ENCODE results near the gene AKIP1. TPM values are rescaled to one million over a fixed set of nuclear protein-coding genes. Genes with fewer than 3 reads are reported as not detected.

The AKIP1 gene
- total and polyA plus RNA-seq, 9 donors: 12.4 to 42.3 (median 20.8) TPM

DNA sequence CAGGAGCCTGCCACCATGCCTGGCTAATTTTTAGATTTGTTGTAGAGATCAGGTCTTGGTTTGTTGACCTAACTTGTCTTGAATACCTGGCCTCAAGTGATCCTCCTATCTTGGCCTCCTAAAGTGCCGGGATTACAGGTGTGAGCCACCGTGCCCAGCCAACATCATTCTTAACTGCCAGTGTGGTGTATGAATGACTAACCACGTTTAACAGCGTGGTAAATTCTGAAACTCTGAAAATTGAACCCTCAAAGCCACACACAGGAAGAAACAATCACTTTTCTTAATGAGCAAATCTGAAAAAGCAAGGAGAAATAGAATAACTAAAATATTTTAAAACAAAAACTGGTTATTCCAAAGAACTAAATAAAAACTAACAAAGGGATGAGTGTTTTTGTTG is 45.9 kb downstream of the AKIP1 start:
- Histone ChIP-seq H3K27me3 (no peaks in the 10 kb centered on the region), H3K4me3 (no peak overlapping the region), H3K27ac (no peak overlapping the region), H3K36me3 (no peaks in the 10 kb centered on the region), H3K9me3 (no peaks in the 10 kb centered on the region), H3K4me1 (ENCODE audit: insufficient read depth) (peaks cover 3% of the 10 kb centered on the region)
- WGBS, 3 donors: 80 to 86% (median 83%) methylated on average over 4 of the region's 4 CpGs
- TF ChIP-seq EP300 (IDR thresholded peaks at IDR 0.05) (no peak), POLR2A (IDR thresholded peaks at IDR 0.05) (no peak)
- TF ChIP-seq, protein P1, sequence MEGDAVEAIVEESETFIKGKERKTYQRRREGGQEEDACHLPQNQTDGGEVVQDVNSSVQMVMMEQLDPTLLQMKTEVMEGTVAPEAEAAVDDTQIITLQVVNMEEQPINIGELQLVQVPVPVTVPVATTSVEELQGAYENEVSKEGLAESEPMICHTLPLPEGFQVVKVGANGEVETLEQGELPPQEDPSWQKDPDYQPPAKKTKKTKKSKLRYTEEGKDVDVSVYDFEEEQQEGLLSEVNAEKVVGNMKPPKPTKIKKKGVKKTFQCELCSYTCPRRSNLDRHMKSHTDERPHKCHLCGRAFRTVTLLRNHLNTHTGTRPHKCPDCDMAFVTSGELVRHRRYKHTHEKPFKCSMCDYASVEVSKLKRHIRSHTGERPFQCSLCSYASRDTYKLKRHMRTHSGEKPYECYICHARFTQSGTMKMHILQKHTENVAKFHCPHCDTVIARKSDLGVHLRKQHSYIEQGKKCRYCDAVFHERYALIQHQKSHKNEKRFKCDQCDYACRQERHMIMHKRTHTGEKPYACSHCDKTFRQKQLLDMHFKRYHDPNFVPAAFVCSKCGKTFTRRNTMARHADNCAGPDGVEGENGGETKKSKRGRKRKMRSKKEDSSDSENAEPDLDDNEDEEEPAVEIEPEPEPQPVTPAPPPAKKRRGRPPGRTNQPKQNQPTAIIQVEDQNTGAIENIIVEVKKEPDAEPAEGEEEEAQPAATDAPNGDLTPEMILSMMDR (IDR thresholded peaks at IDR 0.05): no peak
- DNase-seq: no peak
- intact Hi-C loops (cut with DNase I): loop anchor here in 1 of 4 donors (5.0 kb wide), 2 partner anchors 40 to 270 kb away; no protein-coding TSS in a partner anchor

DNA sequence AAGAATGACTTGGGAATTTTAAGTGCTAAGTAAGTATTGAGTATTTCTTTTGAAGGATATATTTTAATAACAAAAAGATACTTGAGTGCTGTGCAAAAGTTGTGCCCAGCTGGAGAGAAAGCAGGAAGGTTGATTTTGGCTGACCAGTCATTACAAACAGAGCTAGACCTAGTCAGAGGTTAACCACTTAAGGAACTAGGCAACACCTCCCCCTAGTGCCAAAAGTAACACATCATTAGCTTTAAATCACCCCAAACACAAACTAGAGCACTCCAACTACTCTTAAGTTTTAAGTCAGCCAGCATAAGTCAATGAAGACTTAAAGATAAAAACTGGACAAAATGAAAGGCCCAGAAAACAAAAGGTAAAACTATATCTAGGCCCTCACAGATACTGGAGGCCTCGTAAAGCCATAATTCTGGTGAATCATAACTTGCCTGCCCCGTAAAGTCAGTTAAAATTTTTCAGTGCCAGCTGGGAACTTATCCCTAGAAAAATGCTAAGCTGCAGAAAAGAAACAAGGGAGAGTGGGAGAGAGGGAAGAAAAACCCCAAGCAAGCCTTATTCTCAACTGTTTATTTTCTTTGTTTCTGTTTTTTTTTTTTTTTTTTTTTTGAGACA is 48.7 kb downstream of the AKIP1 start:
- 17 to 27% (median 25%) methylated on average over 2 of the region's 2 CpGs for WGBS, 3 donors
- DNase-seq: peak in 2 of 5 donors; percentile 28 to 51
- H3K4me1 ChIP-seq (ENCODE audit: insufficient read depth): peaks cover 8% of the 10 kb centered on the region
- no peaks in the 10 kb centered on the region for H3K9me3 ChIP-seq
- no peaks in the 10 kb centered on the region for H3K36me3 ChIP-seq
- no peak overlapping the region for H3K27ac ChIP-seq
- intact Hi-C loops (cut with DNase I): loop anchor here in 2 of 4 donors (5.0 to 10.0 kb wide), 5 partner anchors 42 to 735 kb away; no protein-coding TSS in a partner anchor
- no peak overlapping the region for H3K4me3 ChIP-seq
- H3K27me3 ChIP-seq: no peaks in the 10 kb centered on the region
- no peak for TF ChIP-seq POLR2A (IDR thresholded peaks at IDR 0.05)
- TF ChIP-seq, protein P1 (IDR thresholded peaks at IDR 0.05): peak in 2 of 3 donors; percentile 67 to 75
- no peak for TF ChIP-seq EP300 (IDR thresholded peaks at IDR 0.05)

DNA sequence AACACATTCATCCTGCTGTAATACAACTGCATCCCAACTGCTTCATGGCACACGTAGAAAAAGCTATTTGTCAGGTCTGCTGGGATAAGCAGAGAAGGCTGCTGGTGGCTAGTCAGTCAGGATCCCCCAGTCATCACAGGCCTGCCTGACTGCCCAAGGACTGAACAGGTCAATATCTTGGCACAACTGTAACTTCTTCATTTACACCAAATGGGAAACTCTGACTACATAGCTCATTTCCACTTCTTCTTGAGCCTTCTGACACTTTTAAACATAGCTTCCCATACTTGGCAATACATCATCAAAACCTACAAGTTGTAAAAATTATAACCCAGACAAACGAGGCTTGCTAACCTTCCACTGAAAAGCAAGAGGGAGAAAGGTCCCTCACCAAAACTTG is 50.4 kb downstream of the AKIP1 start:
- Histone ChIP-seq H3K27ac (no peak overlapping the region), H3K4me3 (no peak overlapping the region), H3K9me3 (no peaks in the 10 kb centered on the region), H3K4me1 (ENCODE audit: insufficient read depth) (peaks cover 8% of the 10 kb centered on the region), H3K27me3 (no peaks in the 10 kb centered on the region), H3K36me3 (no peaks in the 10 kb centered on the region)
- 49 to 53% (median 51%) methylated on average over 2 of the region's 2 CpGs for WGBS, 3 donors
- DNase-seq: no peak
- intact Hi-C loops (cut with DNase I): loop anchor here in 2 of 4 donors (5.0 to 10.0 kb wide), 3 partner anchors 154 to 737 kb away; no protein-coding TSS in a partner anchor
- TF ChIP-seq EP300 (IDR thresholded peaks at IDR 0.05): no peak
- no peak for TF ChIP-seq POLR2A (IDR thresholded peaks at IDR 0.05)
- TF ChIP-seq, protein P1 (IDR thresholded peaks at IDR 0.05): no peak

DNA sequence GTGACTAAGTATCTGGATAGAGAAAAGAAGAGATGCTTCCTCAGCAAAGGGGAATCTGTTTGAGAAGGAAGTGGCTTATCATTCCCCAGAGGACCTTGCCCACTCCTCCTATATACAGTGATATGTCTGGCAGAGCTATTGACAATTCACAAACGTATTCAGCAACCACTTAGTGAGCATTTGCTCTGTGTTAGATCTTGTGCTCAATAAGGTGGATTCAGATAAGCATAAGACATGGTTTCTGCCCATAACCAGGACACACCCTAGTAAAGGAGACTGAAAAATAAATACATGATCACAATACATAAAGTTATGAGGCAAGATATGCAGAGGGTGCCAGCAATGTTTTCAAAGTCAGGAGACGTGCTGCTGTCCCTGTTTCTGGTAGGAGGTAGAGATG is 51.9 kb downstream of the AKIP1 start:
- peaks cover 8% of the 10 kb centered on the region for H3K4me1 ChIP-seq (ENCODE audit: insufficient read depth)

More for the DNA sequence above, 51.9 kb downstream of the AKIP1 start:
- WGBS, 3 donors: 34 to 45% (median 39%) methylated on average over 2 of the region's 2 CpGs
- no peak for DNase-seq
- H3K4me3 ChIP-seq: no peak overlapping the region
- no peak overlapping the region for H3K27ac ChIP-seq
- H3K36me3 ChIP-seq: no peaks in the 10 kb centered on the region
- intact Hi-C loops (cut with DNase I): loop anchor here in 3 of 4 donors (2.0 to 10.0 kb wide), 4 partner anchors 52 to 738 kb away; partner anchors contain the start of gene AKIP1 (in 1 of the 3)
- H3K9me3 ChIP-seq: no peaks in the 10 kb centered on the region
- H3K27me3 ChIP-seq: no peaks in the 10 kb centered on the region
- TF ChIP-seq EP300 (IDR thresholded peaks at IDR 0.05) (no peak), POLR2A (IDR thresholded peaks at IDR 0.05) (no peak)
- TF ChIP-seq, protein P1 (IDR thresholded peaks at IDR 0.05): no peak
